Endothelial cell of umbilical vein (primary cell): ENCODE measurements around the gene WDR27. TPM values are rescaled to one million over a fixed set of nuclear protein-coding genes. Genes with fewer than 3 reads are reported as not detected.

Experiments used
- BruUV-seq: library from RNA; stranded (reverse); fragments of 400-500 nt; replicated peaks from 2 replicates; lab custom pipeline; 2021; lab: Mats Ljungman, UMichigan
- CTCF ChIA-PET: fragments of 300-600, 350-600 bp; sonication (Branson Sonifier 250); formaldehyde crosslinking; loops from one replicate; lab custom pipeline; 2021; ENCODE audit warnings: antibody characterized with exemption, inconsistent platforms; lab: Charles Lee
- POLR2A ChIA-PET: fragments of 300-600, 350-600 bp; sonication (Branson Sonifier 250); formaldehyde crosslinking; loops from one replicate; lab custom pipeline; 2021; ENCODE audit warnings: antibody characterized with exemption, inconsistent platforms; lab: Charles Lee
- DNase-seq: peaks from one replicate; pipeline ENCODE4 v3.0.0-alpha.2; 2011; ENCODE audit warnings: low read depth, low spot score
- FAIRE-seq: peaks from 2 replicates; lab custom pipeline; 2011; peaks lifted over from hg19 to GRCh38; lab: Jason Lieb, UNC
- H2AFZ ChIP-seq: 2 replicates; pipeline ENCODE4 v1.6.0; 2012; ENCODE audit warnings: low read depth, low read length, control low read depth, inconsistent platforms
- H3K27ac ChIP-seq: 2 replicates; pipeline ENCODE4 v1.5.1; 2011; ENCODE audit warnings: low read depth, mild to moderate bottlenecking, control low read depth, low read length, moderate library complexity; ENCODE audit not compliant: insufficient read depth
- H3K27me3 ChIP-seq, 2 experiments: 2 replicates each; pipeline versions ENCODE4 v1.6.0 to v1.6.1; 2011; ENCODE audit warnings: low read length in 2 of 2, mixed read lengths in 1 of 2; ENCODE audit not compliant: control insufficient read depth in 2 of 2, insufficient read depth in 2 of 2
- H3K36me3 ChIP-seq, 2 experiments: 2 replicates in 1 of 2; 3 replicates in 1 of 2; pipeline ENCODE4 v1.5.1; 2011; ENCODE audit warnings: low read length in 2 of 2, mild to moderate bottlenecking in 1 of 2, moderate library complexity in 1 of 2; ENCODE audit not compliant: control insufficient read depth in 2 of 2, insufficient read depth in 2 of 2; ENCODE audit errors: extremely low read depth in 1 of 2
- H3K4me1 ChIP-seq: 3 replicates; pipeline ENCODE4 v1.5.1; 2011; ENCODE audit warnings: mild to moderate bottlenecking, low read length; ENCODE audit not compliant: control insufficient read depth, insufficient read depth; ENCODE audit errors: extremely low read depth
- H3K4me2 ChIP-seq: 2 replicates; pipeline ENCODE4 v1.6.1; 2011; ENCODE audit warnings: low read length, control low read depth, mixed read lengths; ENCODE audit not compliant: insufficient read depth
- H3K4me3 ChIP-seq, 3 experiments: fragments of 200-600 bp in 1 of 3; sonication (generic), shearing (Covaris generic) in 1 of 3; replicated peaks in 1 of 3; 2 replicates each; pipeline ENCODE4 v1.5.1; 2011 to 2016; ENCODE audit warnings: control low read depth in 3 of 3, low read length in 3 of 3, mild to moderate bottlenecking in 2 of 3, inconsistent platforms in 1 of 3, low read depth in 1 of 3, moderate library complexity in 1 of 3; ENCODE audit not compliant: insufficient read depth in 1 of 3
- H3K79me2 ChIP-seq: 2 replicates; pipeline ENCODE4 v1.6.0; 2012; ENCODE audit warnings: low read length, inconsistent platforms; ENCODE audit not compliant: control insufficient read depth, insufficient read depth
- H3K9ac ChIP-seq: replicated peaks from 2 replicates; pipeline ENCODE3; 2011; ENCODE audit warnings: low read length, control low read depth; ENCODE audit not compliant: insufficient read depth; ENCODE audit errors: extremely low read depth
- H3K9me1 ChIP-seq: replicated peaks from 3 replicates; pipeline ENCODE4 v1.6.0; 2011; ENCODE audit warnings: mild to moderate bottlenecking, low read length; ENCODE audit not compliant: control insufficient read depth, insufficient read depth; ENCODE audit errors: extremely low read depth
- H3K9me3 ChIP-seq: replicated peaks from 2 replicates; pipeline ENCODE4 v1.5.1; 2012; ENCODE audit warnings: low read length, inconsistent platforms; ENCODE audit not compliant: control insufficient read depth, insufficient read depth
- H4K20me1 ChIP-seq: replicated peaks from 2 replicates; pipeline ENCODE3; 2011; ENCODE audit warnings: mild to moderate bottlenecking, low read length; ENCODE audit not compliant: control insufficient read depth, insufficient read depth; ENCODE audit errors: extremely low read depth
- EZH2 ChIP-seq: IDR thresholded peaks from 2 replicates; pipeline ENCODE4 v1.6.1; 2012; ENCODE audit warnings: borderline replicate concordance, low read depth, mild to moderate bottlenecking, moderate library complexity, low read length, inconsistent platforms; ENCODE audit not compliant: severe bottlenecking
- FOS ChIP-seq: IDR thresholded peaks from 2 replicates; pipeline ENCODE4 v1.6.1; 2011; ENCODE audit warnings: mild to moderate bottlenecking, low read length, moderate library complexity, borderline replicate concordance; ENCODE audit not compliant: insufficient read depth
- GATA2 ChIP-seq: IDR thresholded peaks from 2 replicates; pipeline ENCODE4 v1.7.0; 2011; ENCODE audit warnings: low read depth, mild to moderate bottlenecking, moderate library complexity, mixed read lengths, low read length; ENCODE audit not compliant: insufficient read length, insufficient read depth
- JUN ChIP-seq: IDR thresholded peaks from 2 replicates; pipeline ENCODE4 v1.6.1; 2011; ENCODE audit warnings: borderline replicate concordance, low read depth; ENCODE audit not compliant: insufficient read length, insufficient read depth
- MYC ChIP-seq: IDR thresholded peaks from one replicate; pipeline ENCODE4 v1.6.1; 2011; ENCODE audit warnings: mild to moderate bottlenecking, low read depth, low read length
- POLR2A ChIP-seq: IDR thresholded peaks from 2 replicates; pipeline ENCODE4 v1.6.1; 2012; ENCODE audit warnings: low read depth, mild to moderate bottlenecking, control low read depth, low read length
- POLR2AphosphoS5 ChIP-seq: IDR thresholded peaks from 2 replicates; pipeline ENCODE4 v1.6.1; 2012; ENCODE audit warnings: low read depth, mild to moderate bottlenecking, control low read depth, low read length, moderate library complexity; ENCODE audit not compliant: insufficient read depth
- dilution Hi-C: fragments of 300-500 bp; cut with MboI; formaldehyde crosslinking; loops from one replicate; pipeline ENCODE4 v1.15.0; 2019; ENCODE audit warnings: low sequenced_read_pairs; ENCODE audit not compliant: extremely low pct_ligation_motif_present
- intact Hi-C: fragments of 100-400 bp; cut with micrococcal nuclease; formaldehyde crosslinking; loops from one replicate; pipeline ENCODE4 v1.10.0; 2022
- polyA plus RNA-seq, 4 experiments: library from polyadenylated mRNA; depleted of rRNA in 3 of 4; stranded (reverse) in 3 of 4; unstranded in 1 of 4; fragments of >200 nt; gene quantifications; 2 replicates each; pipeline versions ENCODE4 v1.2.1 to v1.2.3, GENCODE V29; 2011 to 2012; ENCODE audit warnings: missing spikeins in 1 of 4
- total RNA-seq: library from RNA; stranded (reverse); gene quantifications from 2 replicates; pipeline ENCODE4 v1.2.3, GENCODE V29; 2021
- TF ChIP-seq, protein P1 (sequence below), 2 donors: IDR thresholded peaks; 1 replicate in 1 of 2; 2 replicates in 1 of 2; pipeline ENCODE4 v1.5.1; 2011; ENCODE audit warnings: low read length in 2 of 2, mild to moderate bottlenecking in 2 of 2, moderate library complexity in 2 of 2, control low read depth in 1 of 2, inconsistent platforms in 1 of 2, low read depth in 1 of 2; ENCODE audit not compliant: insufficient read depth in 1 of 2; ENCODE audit errors: extremely low read depth in 1 of 2
- TF ChIP-seq, protein P2 (sequence below): IDR thresholded peaks from 2 replicates; pipeline ENCODE4 v1.6.1; 2011; ENCODE audit not compliant: insufficient read depth, insufficient read length

The WDR27 gene
- total and polyA plus RNA-seq, 2 donors (not counting 3 experiments of a cell fraction or from before 2014, with no cell fraction given): 60.1 to 69.7 TPM

DNA sequence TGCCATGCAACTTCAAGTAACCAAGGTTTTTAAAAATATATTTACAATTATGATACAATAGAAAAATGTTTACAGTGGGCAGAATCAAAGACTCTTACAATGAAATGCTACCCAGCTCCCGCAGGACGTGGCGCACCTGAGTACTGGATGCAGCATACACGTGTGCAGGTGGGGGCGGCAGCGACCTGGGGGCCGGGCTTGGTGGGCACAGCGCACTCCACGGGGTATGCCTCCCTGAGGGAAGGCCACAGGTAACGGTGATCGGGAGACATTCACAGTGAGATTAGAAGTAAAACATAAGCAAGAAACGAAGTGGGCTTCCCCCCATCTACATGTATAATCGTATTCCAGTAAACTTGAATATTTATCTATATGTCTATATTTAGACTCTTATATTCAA, 54.2 kb downstream of the WDR27 start:
- TF ChIP-seq, protein P1, sequence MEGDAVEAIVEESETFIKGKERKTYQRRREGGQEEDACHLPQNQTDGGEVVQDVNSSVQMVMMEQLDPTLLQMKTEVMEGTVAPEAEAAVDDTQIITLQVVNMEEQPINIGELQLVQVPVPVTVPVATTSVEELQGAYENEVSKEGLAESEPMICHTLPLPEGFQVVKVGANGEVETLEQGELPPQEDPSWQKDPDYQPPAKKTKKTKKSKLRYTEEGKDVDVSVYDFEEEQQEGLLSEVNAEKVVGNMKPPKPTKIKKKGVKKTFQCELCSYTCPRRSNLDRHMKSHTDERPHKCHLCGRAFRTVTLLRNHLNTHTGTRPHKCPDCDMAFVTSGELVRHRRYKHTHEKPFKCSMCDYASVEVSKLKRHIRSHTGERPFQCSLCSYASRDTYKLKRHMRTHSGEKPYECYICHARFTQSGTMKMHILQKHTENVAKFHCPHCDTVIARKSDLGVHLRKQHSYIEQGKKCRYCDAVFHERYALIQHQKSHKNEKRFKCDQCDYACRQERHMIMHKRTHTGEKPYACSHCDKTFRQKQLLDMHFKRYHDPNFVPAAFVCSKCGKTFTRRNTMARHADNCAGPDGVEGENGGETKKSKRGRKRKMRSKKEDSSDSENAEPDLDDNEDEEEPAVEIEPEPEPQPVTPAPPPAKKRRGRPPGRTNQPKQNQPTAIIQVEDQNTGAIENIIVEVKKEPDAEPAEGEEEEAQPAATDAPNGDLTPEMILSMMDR (IDR thresholded peaks at IDR 0.05; ENCODE audit: extremely low read depth in 1 of 2, insufficient read depth in 1 of 2, low read depth in 1 of 2, low read length in 2 of 2): no peak
- TF ChIP-seq FOS: no peak
- TF ChIP-seq EZH2: no peak
- TF ChIP-seq JUN: no peak
- no peak for TF ChIP-seq MYC
- TF ChIP-seq, protein P2, sequence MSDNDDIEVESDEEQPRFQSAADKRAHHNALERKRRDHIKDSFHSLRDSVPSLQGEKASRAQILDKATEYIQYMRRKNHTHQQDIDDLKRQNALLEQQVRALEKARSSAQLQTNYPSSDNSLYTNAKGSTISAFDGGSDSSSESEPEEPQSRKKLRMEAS: no peak
- no peak for TF ChIP-seq POLR2A
- TF ChIP-seq GATA2: no peak
- no peak for TF ChIP-seq POLR2AphosphoS5
- no TSS peak for BruUV-seq
- Histone ChIP-seq H3K79me2 (no peaks in the 10 kb centered on the region), H3K4me2 (no peak overlapping the region), H3K36me3 (no peaks in the 10 kb centered on the region), H3K4me1 (no peaks in the 10 kb centered on the region), H3K9ac (no peak overlapping the region), H3K9me1 (no peaks in the 10 kb centered on the region), H3K4me3 (no peak overlapping the region), H4K20me1 (no peaks in the 10 kb centered on the region), H3K27ac (no peak overlapping the region), H3K27me3 (no peaks in the 10 kb centered on the region), H2AFZ (no peak overlapping the region), H3K9me3 (no peaks in the 10 kb centered on the region)
- DNase-seq: no peak
- CTCF ChIA-PET: no interaction called here
- dilution Hi-C loops (no loop called here), intact Hi-C loops (no loop called here)
- no peak for FAIRE-seq
- POLR2A ChIA-PET: no interaction called here
